IMR-90 (cell line): ENCODE results near the gene RNF213. TPM values are rescaled to one million over a fixed set of nuclear protein-coding genes. Genes with fewer than 3 reads are reported as not detected.

Source experiments
- ATAC-seq: fragments of 200-7000 bp; cut with Tn5 transposase; 2 replicates; pipeline ENCODE4 v1.9.1; 2020; ENCODE audit warnings: low read depth, mild to moderate bottlenecking, moderate library complexity
- BruUV-seq: library from RNA; stranded (reverse); fragments of 400-500 nt; replicated peaks from 2 replicates; lab custom pipeline; 2021; lab: Mats Ljungman, UMichigan
- CTCF ChIA-PET: fragments of 300-600 bp; formaldehyde crosslinking; extraction: SDS; loops from one replicate; lab custom pipeline; 2021; ENCODE audit warnings: antibody characterized with exemption; lab: Yijun Ruan, JAX
- POLR2A ChIA-PET: fragments of 300-600 bp; sonication (Branson Sonifier 250); formaldehyde crosslinking; loops from one replicate; lab custom pipeline; 2022; ENCODE audit warnings: antibody characterized with exemption; ENCODE audit not compliant: unreplicated experiment; lab: Charles Lee
- DNase-seq: peaks from one replicate; pipeline ENCODE4 v3.0.0; 2013
- H2AFZ ChIP-seq: replicated peaks from 2 replicates; pipeline ENCODE3; 2013; ENCODE audit warnings: low read length, mild to moderate bottlenecking; ENCODE audit not compliant: poor library complexity
- H2AK5ac ChIP-seq: 2 replicates; pipeline ENCODE4 v1.6.1; 2013; ENCODE audit warnings: low read depth, low read length, inconsistent platforms
- H2AK9ac ChIP-seq: replicated peaks from 2 replicates; pipeline ENCODE3; 2013; ENCODE audit warnings: mild to moderate bottlenecking, low read depth, low read length, moderate library complexity; ENCODE audit not compliant: poor library complexity
- H2BK120ac ChIP-seq: 2 replicates; pipeline ENCODE4 v1.6.1; 2013; ENCODE audit warnings: low read depth, low read length, inconsistent platforms
- H2BK15ac ChIP-seq: 3 replicates; pipeline ENCODE4 v1.6.1; 2013; ENCODE audit warnings: low read depth, low read length, inconsistent platforms
- H2BK20ac ChIP-seq: 2 replicates; pipeline ENCODE4 v1.6.1; 2013; ENCODE audit warnings: low read depth, mild to moderate bottlenecking, inconsistent platforms, low read length, moderate library complexity
- H2BK5ac ChIP-seq: 2 replicates; pipeline ENCODE4 v1.6.1; 2013; ENCODE audit warnings: mild to moderate bottlenecking, low read depth, low read length, inconsistent platforms; ENCODE audit not compliant: poor library complexity, severe bottlenecking
- H3K14ac ChIP-seq: replicated peaks from 2 replicates; pipeline ENCODE4 v1.6.1; 2013; ENCODE audit warnings: low read depth, low read length, inconsistent platforms
- H3K18ac ChIP-seq: 2 replicates; pipeline ENCODE4 v1.6.1; 2013; ENCODE audit warnings: low read depth, low read length, control low read depth
- H3K23ac ChIP-seq: 2 replicates; pipeline ENCODE4 v1.6.1; 2013; ENCODE audit warnings: low read depth, low read length, inconsistent platforms
- H3K27ac ChIP-seq: 2 replicates; pipeline ENCODE4 v1.5.1; 2013; ENCODE audit warnings: mild to moderate bottlenecking, control low read depth, low read length; ENCODE audit not compliant: insufficient read depth
- H3K27me3 ChIP-seq: 2 replicates; pipeline ENCODE4 v1.6.1; 2013; ENCODE audit warnings: low read length; ENCODE audit not compliant: control insufficient read depth, insufficient read depth
- H3K36me3 ChIP-seq: 2 replicates; pipeline ENCODE4 v1.6.1; 2013; ENCODE audit warnings: low read length, mixed read lengths; ENCODE audit not compliant: control insufficient read depth, insufficient read depth
- H3K4ac ChIP-seq: 2 replicates; pipeline ENCODE4 v1.6.1; 2013; ENCODE audit warnings: low read depth, low read length, inconsistent platforms
- H3K4me1 ChIP-seq: 2 replicates; pipeline ENCODE4 v1.6.1; 2013; ENCODE audit warnings: low read length, mixed read lengths; ENCODE audit not compliant: control insufficient read depth, insufficient read depth
- H3K4me2 ChIP-seq: 2 replicates; pipeline ENCODE4 v1.6.1; 2013; ENCODE audit warnings: low read depth, mild to moderate bottlenecking, control low read depth, low read length, moderate library complexity
- H3K4me3 ChIP-seq: 2 replicates; pipeline ENCODE4 v1.5.1; 2013; ENCODE audit warnings: low read depth, mild to moderate bottlenecking, control low read depth, low read length, moderate library complexity; ENCODE audit not compliant: insufficient read depth
- H3K56ac ChIP-seq: 2 replicates; pipeline ENCODE4 v1.6.1; 2013; ENCODE audit warnings: low read length, inconsistent platforms; ENCODE audit not compliant: insufficient read depth; ENCODE audit errors: extremely low read depth
- H3K79me1 ChIP-seq, 2 experiments: 2 replicates each; pipeline ENCODE4 v1.6.1; 2013; ENCODE audit warnings: low read length in 2 of 2, inconsistent platforms in 1 of 2, low read depth in 1 of 2
- H3K9ac ChIP-seq: 2 replicates; pipeline ENCODE4 v1.6.1; 2013; ENCODE audit warnings: low read depth, low read length, control low read depth
- H3K9me1 ChIP-seq: 2 replicates; pipeline ENCODE4 v1.6.1; 2013; ENCODE audit warnings: low read length, inconsistent platforms; ENCODE audit not compliant: insufficient read depth
- H3K9me3 ChIP-seq: 2 replicates; pipeline ENCODE4 v1.6.1; 2013; ENCODE audit warnings: low read length; ENCODE audit not compliant: control insufficient read depth, insufficient read depth
- H4K20me1 ChIP-seq: 2 replicates; pipeline ENCODE4 v1.6.1; 2013; ENCODE audit warnings: low read length, inconsistent platforms; ENCODE audit not compliant: insufficient read depth
- H4K5ac ChIP-seq: 2 replicates; pipeline ENCODE4 v1.6.1; 2013; ENCODE audit warnings: mild to moderate bottlenecking, low read depth, low read length, control low read depth
- H4K8ac ChIP-seq, 2 experiments: 2 replicates each; pipeline ENCODE4 v1.6.1; 2013; ENCODE audit warnings: low read depth in 2 of 2, low read length in 2 of 2, control low read depth in 1 of 2, inconsistent platforms in 1 of 2
- H4K91ac ChIP-seq: 2 replicates; pipeline ENCODE4 v1.6.1; 2013; ENCODE audit warnings: low read depth, low read length, inconsistent platforms; ENCODE audit not compliant: insufficient read depth
- BHLHE40 ChIP-seq: fragments of 150-350 bp; IDR thresholded peaks from 2 replicates; pipeline ENCODE4 v1.6.1; 2016; ENCODE audit warnings: mild to moderate bottlenecking, low read depth, low read length
- CEBPB ChIP-seq: IDR thresholded peaks from 2 replicates; pipeline ENCODE4 v1.6.1; 2012; ENCODE audit warnings: low read depth, low read length, improper control_type of control experiment
- CHD1 ChIP-seq: IDR thresholded peaks from 2 replicates; pipeline ENCODE4 v1.6.1; 2012; ENCODE audit warnings: low read depth, low read length, improper control_type of control experiment
- CTCF ChIP-seq: conservative IDR thresholded peaks from 2 replicates; pipeline ENCODE4 v1.5.1; 2012; ENCODE audit warnings: mild to moderate bottlenecking, low read depth, low read length, improper control_type of control experiment
- ELK1 ChIP-seq: fragments of 150-350 bp; IDR thresholded peaks from 2 replicates; pipeline ENCODE4 v1.6.1; 2016; ENCODE audit warnings: low read depth, mild to moderate bottlenecking, low read length, moderate library complexity, borderline replicate concordance
- FOS ChIP-seq: fragments of 150-350 bp; IDR thresholded peaks from 2 replicates; pipeline ENCODE4 v1.6.1; 2016; ENCODE audit warnings: low read depth, low read length
- MAFK ChIP-seq: IDR thresholded peaks from 2 replicates; pipeline ENCODE4 v1.6.1; 2012; ENCODE audit warnings: low read depth, low read length, improper control_type of control experiment
- MAZ ChIP-seq: IDR thresholded peaks from 2 replicates; pipeline ENCODE4 v1.6.1; 2012; ENCODE audit warnings: low read depth, mild to moderate bottlenecking, low read length, improper control_type of control experiment, moderate library complexity, borderline replicate concordance
- MXI1 ChIP-seq: IDR thresholded peaks from 2 replicates; pipeline ENCODE4 v1.6.1; 2012; ENCODE audit warnings: low read depth, mild to moderate bottlenecking, low read length, moderate library complexity, borderline replicate concordance
- NFE2L2 ChIP-seq: fragments of 150-350 bp; IDR thresholded peaks from 2 replicates; pipeline ENCODE4 v1.6.1; 2016; ENCODE audit warnings: low read depth, mild to moderate bottlenecking, low read length
- POLR2A ChIP-seq: IDR thresholded peaks from 2 replicates; pipeline ENCODE4 v1.6.1; 2012; ENCODE audit warnings: mild to moderate bottlenecking, low read depth, low read length
- RAD21 ChIP-seq: IDR thresholded peaks from 2 replicates; pipeline ENCODE4 v1.6.1; 2012; ENCODE audit warnings: low read length, improper control_type of control experiment
- RCOR1 ChIP-seq: IDR thresholded peaks from 2 replicates; pipeline ENCODE4 v1.6.1; 2012; ENCODE audit warnings: mild to moderate bottlenecking, low read length, improper control_type of control experiment; ENCODE audit not compliant: insufficient replicate concordance
- RFX5 ChIP-seq: IDR thresholded peaks from 2 replicates; pipeline ENCODE4 v1.8.0; 2012; ENCODE audit warnings: low read depth, mild to moderate bottlenecking, low read length, moderate library complexity
- SMC3 ChIP-seq: fragments of 150-350 bp; IDR thresholded peaks from 2 replicates; pipeline ENCODE4 v1.6.1; 2016; ENCODE audit warnings: low read depth, mild to moderate bottlenecking, antibody characterized with exemption, low read length, moderate library complexity
- USF2 ChIP-seq: fragments of 150-350 bp; IDR thresholded peaks from 2 replicates; pipeline ENCODE4 v1.6.1; 2017; ENCODE audit warnings: mild to moderate bottlenecking, antibody characterized with exemption, low read length, low read depth
- WGBS, 2 experiments: methylation state at CpG; one replicate each; pipeline versions ENCODE4 v1.1.5 to v1.1.7; 2013; ENCODE audit warnings: missing lambda C conversion rate in 2 of 2; ENCODE audit not compliant: insufficient read length in 1 of 2; ENCODE audit errors: extremely low coverage in 2 of 2; 5-methylcytosine and 5-hydroxymethylcytosine counted together
- dilution Hi-C: fragments of 300-500 bp; cut with HindIII; formaldehyde crosslinking; loops from one replicate; pipeline ENCODE4 v1.14.3; 2018; ENCODE audit warnings: low sequenced_read_pairs; ENCODE audit not compliant: unreplicated experiment
- in situ Hi-C: fragments of 300-500 bp; cut with MboI; formaldehyde crosslinking; loops from 3 replicates; pipeline ENCODE4 v1.14.3; 2019; ENCODE audit warnings: low sequenced_read_pairs, inconsistent platforms, mixed read lengths
- intact Hi-C: fragments of 100-400 bp; cut with micrococcal nuclease; formaldehyde crosslinking; loops from 2 replicates; pipeline ENCODE4 v1.10.0; 2022
- polyA plus RNA-seq, 3 experiments: library from polyadenylated mRNA; depleted of rRNA; stranded (reverse); fragments of >200 nt; gene quantifications; 2 replicates each; pipeline ENCODE4 v1.2.3, GENCODE V29; 2012; ENCODE audit warnings: low replicate concordance in 1 of 3
- total RNA-seq: library from RNA; depleted of rRNA; stranded (reverse); fragments of >200 nt; gene quantifications from 2 replicates; pipeline ENCODE4 v1.2.3, GENCODE V29; 2012

Gene RNF213
- total and polyA plus RNA-seq, 2 of the 4 experiments (the other 2 are of a cell fraction), result 23.4 to 36.0 TPM

- no peak for ATAC-seq
- Histone ChIP-seq H3K14ac (no peak overlapping the region), H3K27ac (no peak overlapping the region), H3K4me1 (no peaks in the 10 kb centered on the region), H2AK5ac (no peak overlapping the region), H3K9me3 (no peaks in the 10 kb centered on the region), H2BK15ac (no peak overlapping the region), H3K4me2 (no peak overlapping the region), H3K4ac (no peak overlapping the region), H3K36me3 (peaks cover 77% of the 10 kb centered on the region), H4K5ac (no peak overlapping the region), H4K8ac (no peak overlapping the region), H3K56ac (no peak overlapping the region), H3K9ac (no peak overlapping the region), H2BK5ac (no peak overlapping the region), H3K27me3 (no peaks in the 10 kb centered on the region), H3K23ac (no peak overlapping the region), H2BK120ac (no peak overlapping the region), H3K4me3 (no peak overlapping the region), H3K9me1 (peaks cover 5% of the 10 kb centered on the region), H3K18ac (no peak overlapping the region), H4K91ac (no peak overlapping the region), H4K20me1 (no peaks in the 10 kb centered on the region; the same call in 1 of the 2 replicates), H3K79me1 (peaks cover 8 to 18% of the 10 kb centered on the region in 2 experiments; a peak in 3 of 4 replicates), H2AK9ac (no peak overlapping the region), H2BK20ac (no peak overlapping the region), H2AFZ (no peak overlapping the region)
- POLR2A ChIA-PET, result interaction anchor here (0.7 kb wide), 1 partner anchor 30 kb away, joined by 6 read pairs; no protein-coding TSS in a partner anchor
- intact Hi-C loops, result no loop called here
- in situ Hi-C loops, result no loop called here
- dilution Hi-C loops, result no loop called here
- CTCF ChIA-PET, result no interaction called here
- DNase-seq, result no peak
- BruUV-seq, result no TSS peak
- 90% methylated on average over 2 of the region's 6 CpGs; no CpG with 5 or more reads in 1 of the 2 experiments for WGBS, 2 experiments
- no peak for TF ChIP-seq RAD21
- TF ChIP-seq FOS, result no peak
- TF ChIP-seq RFX5, result no peak
- TF ChIP-seq CTCF, result no peak
- TF ChIP-seq RCOR1, result no peak
- TF ChIP-seq CHD1, result no peak
- TF ChIP-seq CEBPB, result no peak
- no peak for TF ChIP-seq MAZ
- no peak for TF ChIP-seq BHLHE40
- TF ChIP-seq MAFK, result no peak
- no peak for TF ChIP-seq SMC3
- TF ChIP-seq MXI1, result no peak
- TF ChIP-seq USF2, result no peak
- TF ChIP-seq NFE2L2, result no peak
- TF ChIP-seq ELK1, result no peak
- TF ChIP-seq POLR2A, result no peak
These were observed 30.6 kb downstream of the RNF213 start for GRCh38 chr17:80291260-80291659.
